ENCODE results near the gene XAGE5. TPM values are rescaled to one million over a fixed set of nuclear protein-coding genes. Genes with fewer than 3 reads are reported as not detected.

The XAGE5 gene
- total and polyA plus RNA-seq, 2 experiments from 2014 or later: not detected

GRCh38 chrX:52819788-52820187 is 8.7 kb downstream of the XAGE5 start:
- TF ChIP-seq EZH2 (IDR thresholded peaks at IDR 0.05; ENCODE audit: insufficient read depth, poor library complexity, severe bottlenecking): no peak
- TF ChIP-seq EZH2phosphoT487 (IDR thresholded peaks at IDR 0.05; ENCODE audit: insufficient read depth, low read depth): no peak
- H4K20me1 ChIP-seq (ENCODE audit: insufficient read depth): no peaks in the 10 kb centered on the region
- H3K9ac ChIP-seq: no peak overlapping the region
- no peak overlapping the region for H3K27ac ChIP-seq
- H3K36me3 ChIP-seq (ENCODE audit: low read depth): no peaks in the 10 kb centered on the region
- H3K4me1 ChIP-seq (ENCODE audit: insufficient read depth): no peaks in the 10 kb centered on the region
- in situ Hi-C loops (cut with MboI): no loop called here
- H3K79me2 ChIP-seq (ENCODE audit: insufficient read depth): no peaks in the 10 kb centered on the region
- H3K9me2 ChIP-seq (ENCODE audit: insufficient read depth): no peaks in the 10 kb centered on the region
- WGBS, 2 experiments (ENCODE audit: low coverage in 1 of 2, low lambda C conversion rate in 2 of 2, missing lambda C conversion rate in 2 of 2): 33 to 40% methylated on average over 3 to 4 of the region's 4 CpGs
- H3K9me3 ChIP-seq (ENCODE audit: low read depth): no peaks in the 10 kb centered on the region
- no peak for DNase-seq
- H2AFZ ChIP-seq: no peak overlapping the region
- H3K4me3 ChIP-seq: no peak overlapping the region
- no peaks in the 10 kb centered on the region for H3F3A ChIP-seq (ENCODE audit: insufficient read depth)
- H3K4me2 ChIP-seq (ENCODE audit: unreplicated experiment): no peak overlapping the region
- H3K27me3 ChIP-seq (replicated peaks; ENCODE audit: insufficient read depth): no peaks in the 10 kb centered on the region

GRCh38 chrX:52821079-52821760 is 10.1 kb downstream of the XAGE5 start:
- Histone ChIP-seq H3K79me2 (ENCODE audit: insufficient read depth) (no peaks in the 10 kb centered on the region), H3K9me3 (ENCODE audit: low read depth) (no peaks in the 10 kb centered on the region), H2AFZ (no peak overlapping the region), H3K9ac (no peak overlapping the region), H3F3A (ENCODE audit: insufficient read depth) (no peaks in the 10 kb centered on the region), H3K4me3 (no peak overlapping the region), H3K27ac (no peak overlapping the region), H3K27me3 (replicated peaks; ENCODE audit: insufficient read depth) (no peaks in the 10 kb centered on the region), H4K20me1 (ENCODE audit: insufficient read depth) (no peaks in the 10 kb centered on the region), H3K9me2 (ENCODE audit: insufficient read depth) (no peaks in the 10 kb centered on the region), H3K4me1 (ENCODE audit: insufficient read depth) (no peaks in the 10 kb centered on the region), H3K36me3 (ENCODE audit: low read depth) (no peaks in the 10 kb centered on the region), H3K4me2 (ENCODE audit: unreplicated experiment) (no peak overlapping the region)
- WGBS, 2 experiments (ENCODE audit: low coverage in 1 of 2, low lambda C conversion rate in 2 of 2, missing lambda C conversion rate in 2 of 2): 50 to 56% methylated on average over 9 to 11 of the region's 11 CpGs
- in situ Hi-C loops (cut with MboI): no loop called here
- no peak for DNase-seq
- TF ChIP-seq EZH2 (IDR thresholded peaks at IDR 0.05; ENCODE audit: insufficient read depth, poor library complexity, severe bottlenecking): no peak
- no peak for TF ChIP-seq EZH2phosphoT487 (IDR thresholded peaks at IDR 0.05; ENCODE audit: insufficient read depth, low read depth)

- Histone ChIP-seq H3K4me3 (no peak overlapping the region), H3K9ac (no peak overlapping the region)
These were observed 13.5 kb downstream of the XAGE5 start for GRCh38 chrX:52824608-52825007.

GRCh38 chrX:52830551-52830950 is 19.5 kb downstream of the XAGE5 start:
- no peaks in the 10 kb centered on the region for H3K79me2 ChIP-seq (ENCODE audit: insufficient read depth)
- no peaks in the 10 kb centered on the region for H3K9me2 ChIP-seq (ENCODE audit: insufficient read depth)
- no peak overlapping the region for H2AFZ ChIP-seq
- in situ Hi-C loops (cut with MboI): no loop called here
- no peaks in the 10 kb centered on the region for H4K20me1 ChIP-seq (ENCODE audit: insufficient read depth)
- no peak overlapping the region for H3K4me3 ChIP-seq
- no peak for DNase-seq
- H3K27me3 ChIP-seq (replicated peaks; ENCODE audit: insufficient read depth): no peaks in the 10 kb centered on the region
- TF ChIP-seq EZH2phosphoT487 (IDR thresholded peaks at IDR 0.05; ENCODE audit: insufficient read depth, low read depth) (no peak), EZH2 (IDR thresholded peaks at IDR 0.05; ENCODE audit: insufficient read depth, poor library complexity, severe bottlenecking) (no peak)
- 0 to 14% methylated on average over 2 of the region's 3 CpGs for WGBS, 2 experiments (ENCODE audit: low coverage in 1 of 2, low lambda C conversion rate in 2 of 2, missing lambda C conversion rate in 2 of 2)
- H3K4me1 ChIP-seq (ENCODE audit: insufficient read depth): no peaks in the 10 kb centered on the region
- no peak overlapping the region for H3K9ac ChIP-seq
- H3K4me2 ChIP-seq (ENCODE audit: unreplicated experiment): no peak overlapping the region
- H3K27ac ChIP-seq: no peak overlapping the region
- no peaks in the 10 kb centered on the region for H3K9me3 ChIP-seq (ENCODE audit: low read depth)
- H3F3A ChIP-seq (ENCODE audit: insufficient read depth): no peaks in the 10 kb centered on the region
- H3K36me3 ChIP-seq (ENCODE audit: low read depth): no peaks in the 10 kb centered on the region

More at GRCh38 chrX:52824608-52825007, 13.5 kb downstream of the XAGE5 start:
- 8 to 18% methylated on average over 2 of the region's 2 CpGs for WGBS, 2 experiments (ENCODE audit: low coverage in 1 of 2, low lambda C conversion rate in 2 of 2, missing lambda C conversion rate in 2 of 2)
- no peaks in the 10 kb centered on the region for H3K79me2 ChIP-seq (ENCODE audit: insufficient read depth)
- no peak overlapping the region for H3K4me2 ChIP-seq (ENCODE audit: unreplicated experiment)
- no peak overlapping the region for H3K27ac ChIP-seq
- DNase-seq: no peak
- H3K27me3 ChIP-seq (replicated peaks; ENCODE audit: insufficient read depth): no peaks in the 10 kb centered on the region
- no peak for TF ChIP-seq EZH2 (IDR thresholded peaks at IDR 0.05; ENCODE audit: insufficient read depth, poor library complexity, severe bottlenecking)
- TF ChIP-seq EZH2phosphoT487 (IDR thresholded peaks at IDR 0.05; ENCODE audit: insufficient read depth, low read depth): no peak
- H3K9me3 ChIP-seq (ENCODE audit: low read depth): no peaks in the 10 kb centered on the region
- no peaks in the 10 kb centered on the region for H4K20me1 ChIP-seq (ENCODE audit: insufficient read depth)
- no peaks in the 10 kb centered on the region for H3K9me2 ChIP-seq (ENCODE audit: insufficient read depth)
- H3F3A ChIP-seq (ENCODE audit: insufficient read depth): no peaks in the 10 kb centered on the region
- H2AFZ ChIP-seq: no peak overlapping the region
- H3K36me3 ChIP-seq (ENCODE audit: low read depth): no peaks in the 10 kb centered on the region
- no peaks in the 10 kb centered on the region for H3K4me1 ChIP-seq (ENCODE audit: insufficient read depth)
- in situ Hi-C loops (cut with MboI): no loop called here
